NCI-H1694 (cell line): ENCODE results near the gene CBFB.
"Not testable (repeated sequence)": the region's sequence is repeated elsewhere in the genome, so short reads cannot be mapped to it uniquely, and the experiment has no call there.

Source experiments
- DNase-seq: peaks from one replicate; lab custom pipeline; 2025; lab: John Stamatoyannopoulos, UW

The CBFB gene

DNA sequence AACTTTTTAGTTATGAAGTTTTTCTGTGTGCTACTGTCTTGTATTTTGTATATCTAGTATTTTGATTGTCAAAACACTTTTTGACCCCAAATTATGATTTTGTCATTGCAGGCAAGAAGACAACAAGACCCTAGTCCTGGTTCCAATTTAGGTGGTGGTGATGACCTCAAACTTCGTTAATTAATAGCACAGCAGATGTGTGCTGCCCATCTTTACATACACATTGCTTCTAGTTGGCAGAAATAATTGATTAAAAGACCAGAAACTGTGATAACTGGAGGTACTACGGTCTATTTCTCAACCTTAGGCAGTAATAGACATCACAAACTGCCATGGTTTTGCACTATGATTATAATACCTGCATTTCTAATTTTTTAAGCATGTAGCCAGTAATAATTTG, 69.7 kb downstream of the CBFB start:
- no peak for DNase-seq

DNA sequence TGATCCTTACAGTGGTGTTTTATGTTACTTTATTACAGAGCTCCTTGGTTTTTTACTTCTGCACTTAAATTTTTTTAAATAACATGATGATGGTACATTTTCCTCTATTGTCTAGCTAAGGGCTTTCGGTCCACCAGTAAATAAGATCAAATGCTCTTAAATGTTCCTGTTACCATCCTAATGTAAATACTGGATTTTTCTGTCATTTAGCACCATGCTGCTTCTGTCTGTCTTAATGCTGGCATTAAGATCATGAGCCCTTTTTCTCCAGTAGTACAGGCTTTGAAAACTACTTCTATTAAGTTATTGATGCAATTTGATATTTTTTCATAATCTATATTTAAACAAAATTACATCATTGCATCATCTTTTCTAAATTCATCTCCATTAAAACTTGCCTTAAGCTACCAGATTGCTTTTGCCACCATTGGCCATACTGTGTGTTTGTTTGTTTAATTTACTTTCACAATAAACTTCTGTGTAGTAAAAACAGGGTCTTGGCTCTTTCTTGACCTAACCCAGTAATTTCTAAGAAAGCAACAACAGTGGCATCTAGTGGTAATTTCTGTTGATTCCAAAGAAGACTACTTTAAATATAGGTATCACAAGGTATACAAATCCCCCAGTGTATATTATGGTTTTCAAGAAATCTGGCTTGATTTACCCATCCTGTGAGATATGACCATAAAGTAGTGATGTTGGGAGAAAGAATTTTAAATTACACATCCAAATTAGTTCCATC, 71.8 kb downstream of the CBFB start:
- DNase-seq = no peak

DNA sequence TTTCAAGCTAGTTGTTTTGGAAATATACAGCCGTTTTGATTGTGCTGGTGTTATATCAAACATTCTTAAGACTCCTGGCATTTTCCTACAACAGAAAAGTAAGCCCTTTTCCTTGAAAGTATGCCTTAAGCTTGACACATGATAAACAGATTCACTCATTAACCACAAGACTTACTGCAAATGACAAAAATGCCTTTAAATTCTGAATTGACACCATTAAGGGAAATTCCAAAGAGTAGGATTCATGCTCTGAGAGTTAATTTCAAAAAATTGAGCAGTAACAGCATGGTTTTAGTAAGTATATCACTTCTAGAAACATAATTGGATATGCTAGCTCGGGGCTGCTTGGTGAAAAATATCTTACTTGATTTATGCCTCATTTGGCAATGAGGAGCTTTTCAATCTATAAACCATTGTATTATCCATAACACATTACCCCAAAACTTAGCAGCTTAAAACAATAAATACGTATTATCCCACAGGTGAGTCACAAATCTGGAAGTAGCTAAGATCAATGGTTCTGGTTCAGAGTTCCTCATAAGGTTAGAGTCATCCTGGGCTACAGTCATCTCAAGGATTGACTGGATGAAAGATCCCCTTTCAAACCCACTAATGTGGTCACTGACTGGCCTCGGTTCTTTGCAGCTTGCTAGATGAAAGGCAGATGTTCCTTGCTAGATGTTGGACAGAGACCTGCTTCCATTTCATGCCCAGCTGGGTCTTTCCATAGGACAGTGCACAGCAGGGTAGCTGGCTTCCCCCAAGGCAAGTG, 72.5 kb downstream of the CBFB start:
- no peak for DNase-seq

DNA sequence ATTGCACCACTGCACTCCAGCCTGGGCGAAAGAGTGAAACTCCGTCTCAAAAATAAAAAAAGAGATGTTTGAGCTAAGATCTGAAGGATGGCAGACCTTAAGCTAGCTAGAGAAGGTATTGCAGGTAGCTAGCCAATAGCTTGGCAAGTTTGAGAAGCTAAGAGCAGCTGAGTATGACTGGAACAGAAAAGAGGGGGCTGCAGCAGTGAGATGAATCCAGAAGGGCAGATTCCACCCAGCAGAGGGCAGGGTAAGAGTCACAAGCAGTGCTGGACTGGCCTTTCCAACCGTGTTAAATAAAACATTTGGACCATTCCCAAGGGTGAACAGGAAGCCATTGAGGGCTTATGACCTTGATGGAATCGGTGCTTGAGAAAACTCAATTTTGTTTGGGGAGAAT, 75.1 kb downstream of the CBFB start:
- no peak for DNase-seq

DNA sequence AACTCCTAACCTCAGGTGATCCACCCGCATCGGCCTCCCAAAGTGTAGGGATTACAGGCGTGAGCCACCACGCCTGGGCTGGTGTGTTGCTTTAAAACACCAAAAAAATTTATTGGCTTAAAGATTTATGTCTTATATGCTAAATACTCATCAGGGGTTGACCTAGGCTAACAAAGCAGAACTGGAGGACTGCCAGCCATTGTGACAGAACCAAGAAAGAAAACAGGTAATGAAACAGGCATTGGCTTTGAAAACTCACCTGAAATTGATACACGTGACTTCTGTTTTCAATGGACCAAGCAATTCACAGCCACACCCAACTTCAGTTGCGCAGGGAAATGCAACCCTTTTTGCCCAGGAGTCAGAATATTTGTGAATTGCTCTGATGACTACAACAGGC, 75.9 kb downstream of the CBFB start:
- DNase-seq = no peak

DNA sequence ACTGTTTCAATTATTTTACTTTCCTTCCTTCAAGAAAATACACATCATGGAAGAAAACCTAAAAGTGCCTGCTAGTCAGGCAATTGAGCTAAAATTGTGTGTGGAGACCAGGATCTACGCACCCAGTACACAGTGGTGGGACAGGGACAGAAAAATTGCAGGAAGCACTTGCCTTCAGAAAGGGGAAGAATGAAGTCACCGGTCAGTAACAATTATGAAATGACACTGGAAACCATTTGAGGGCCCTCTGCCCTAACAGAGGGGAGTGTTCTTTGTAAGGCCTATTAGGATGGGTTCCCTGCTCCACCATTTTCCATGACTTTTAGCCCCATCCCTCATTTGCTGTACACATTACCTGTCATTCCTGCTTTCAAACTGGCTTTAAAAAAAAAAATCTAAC, 76.3 kb downstream of the CBFB start:
- DNase-seq = no peak

DNA sequence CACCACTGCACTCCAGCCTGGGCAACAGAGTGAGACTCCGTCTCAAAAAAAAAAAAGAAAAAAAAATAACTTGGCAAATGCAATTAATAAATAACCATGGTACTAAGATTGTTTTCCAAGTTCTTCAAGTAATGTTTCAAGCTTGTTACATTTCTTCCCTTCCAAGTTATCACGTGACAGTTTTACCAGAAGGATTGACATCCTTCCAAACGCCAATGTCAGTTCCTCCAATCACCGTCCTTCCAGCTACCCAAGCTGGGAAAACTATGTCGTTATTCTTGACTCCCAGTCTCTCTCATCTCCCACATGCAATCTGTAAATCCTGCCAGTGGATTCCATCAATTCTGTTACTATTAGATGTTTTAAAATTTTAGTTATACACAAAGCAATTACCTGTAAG, 76.9 kb downstream of the CBFB start:
- DNase-seq = no peak

DNA sequence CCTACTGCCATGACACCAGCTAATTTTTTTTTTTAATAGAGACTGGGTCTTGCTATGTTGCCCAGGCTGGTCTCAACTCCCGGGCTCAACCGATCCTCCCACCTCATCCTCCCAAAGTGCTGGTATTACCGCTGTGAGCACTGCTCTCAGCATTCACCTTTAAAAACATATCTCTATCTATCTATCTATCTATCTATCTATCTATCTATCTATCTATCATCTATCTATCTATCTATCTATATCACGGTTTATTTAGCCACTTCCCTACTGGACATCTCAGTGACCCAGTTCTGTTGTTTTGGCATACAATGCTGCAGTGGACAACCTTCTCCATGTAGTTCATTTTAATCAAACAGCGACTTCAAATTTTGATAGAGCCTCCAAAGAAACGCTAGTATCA, 79.5 kb downstream of the CBFB start:
- no peak for DNase-seq

DNA sequence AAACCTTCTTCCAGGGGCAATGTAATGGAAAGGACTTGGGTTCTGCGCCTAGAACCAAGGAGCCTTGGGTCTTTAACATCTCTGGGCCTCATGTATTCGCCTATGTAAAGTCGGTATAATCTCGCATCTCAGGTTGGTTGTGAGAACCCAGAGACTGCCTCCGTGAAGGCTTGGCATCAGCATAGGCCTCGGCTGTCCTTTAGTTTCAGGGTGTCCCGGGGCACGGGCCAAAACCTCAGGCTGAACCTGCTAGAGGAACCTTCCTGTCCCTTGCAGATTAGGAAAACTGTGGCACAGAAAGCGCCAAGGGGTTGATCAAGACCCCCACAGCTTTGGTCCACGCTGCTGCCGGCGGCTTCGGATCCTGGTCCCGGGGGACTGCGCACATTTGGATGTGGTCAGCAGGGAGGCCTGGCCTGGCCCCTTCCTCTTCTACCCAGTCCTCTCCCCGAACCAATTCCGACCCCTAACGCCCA, 80.0 kb downstream of the CBFB start:
- DNase-seq = no peak

DNA sequence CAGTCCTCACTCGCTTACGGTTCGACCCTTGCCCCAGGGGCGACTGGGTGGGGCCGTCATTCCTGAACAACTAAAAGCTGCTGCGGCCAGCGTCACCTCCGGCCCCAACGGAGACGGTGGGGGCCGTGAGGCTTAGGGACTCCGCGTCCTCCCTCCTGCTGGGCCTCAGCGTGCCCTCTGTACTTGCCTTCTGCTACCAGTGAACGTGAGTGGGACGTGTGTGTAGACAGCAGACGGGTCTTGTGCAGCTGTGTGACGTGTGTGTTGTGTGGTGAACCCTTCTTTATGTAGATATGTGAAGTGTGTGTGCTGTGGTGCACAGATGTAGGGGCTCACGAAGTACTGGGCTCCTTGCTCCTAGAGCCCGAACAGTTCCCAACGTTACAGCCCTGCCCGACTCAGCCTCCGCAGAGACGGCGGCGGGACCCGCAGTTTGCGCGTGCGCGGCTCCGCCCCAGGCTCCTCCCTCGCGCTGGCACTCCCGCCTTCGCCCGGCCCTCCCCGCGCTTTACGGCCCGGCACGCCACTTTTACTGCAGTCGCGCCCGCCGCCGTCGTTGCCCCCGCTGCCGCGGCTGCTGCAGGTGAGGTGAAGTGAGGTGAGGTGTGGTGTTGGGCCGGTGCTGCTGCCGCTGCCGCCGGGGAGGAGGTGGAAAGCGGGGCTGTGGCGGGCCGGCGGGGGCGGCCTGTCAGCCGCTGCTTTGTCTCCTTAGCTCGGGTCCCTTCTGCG, 80.6 kb downstream of the CBFB start, which contains the start of gene PHAF1:
Gene PHAF1 (plus strand): TSS at position 535 of the 729 bp plus-strand sequence. CDS start 235 bp downstream, outside the sequence.
- DNase-seq = peak; percentile 48

DNA sequence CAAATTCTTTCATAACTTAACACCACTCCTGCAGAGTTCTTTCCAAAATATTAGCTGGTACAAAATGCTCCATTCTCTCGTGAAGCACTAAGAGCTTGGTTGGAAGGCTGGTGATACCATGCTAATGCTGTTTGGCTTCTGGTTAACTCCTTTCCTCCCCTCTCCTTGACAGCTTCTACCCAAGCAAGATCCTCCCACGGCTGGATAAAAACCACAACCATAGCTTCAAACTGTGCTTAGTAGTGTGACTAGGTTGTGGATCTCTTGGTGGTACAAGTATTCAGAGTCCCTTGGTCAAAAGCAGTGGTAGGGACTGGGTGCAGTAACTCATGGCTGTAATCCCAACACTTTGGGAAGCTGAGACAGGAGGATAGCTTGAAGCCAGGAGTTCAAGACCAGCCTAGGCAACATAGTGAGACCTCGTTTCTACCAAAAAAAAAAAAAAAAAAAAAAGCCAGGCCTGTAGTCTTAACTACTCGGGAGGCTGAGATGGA, 83.0 kb downstream of the CBFB start:
- no peak for DNase-seq

DNA sequence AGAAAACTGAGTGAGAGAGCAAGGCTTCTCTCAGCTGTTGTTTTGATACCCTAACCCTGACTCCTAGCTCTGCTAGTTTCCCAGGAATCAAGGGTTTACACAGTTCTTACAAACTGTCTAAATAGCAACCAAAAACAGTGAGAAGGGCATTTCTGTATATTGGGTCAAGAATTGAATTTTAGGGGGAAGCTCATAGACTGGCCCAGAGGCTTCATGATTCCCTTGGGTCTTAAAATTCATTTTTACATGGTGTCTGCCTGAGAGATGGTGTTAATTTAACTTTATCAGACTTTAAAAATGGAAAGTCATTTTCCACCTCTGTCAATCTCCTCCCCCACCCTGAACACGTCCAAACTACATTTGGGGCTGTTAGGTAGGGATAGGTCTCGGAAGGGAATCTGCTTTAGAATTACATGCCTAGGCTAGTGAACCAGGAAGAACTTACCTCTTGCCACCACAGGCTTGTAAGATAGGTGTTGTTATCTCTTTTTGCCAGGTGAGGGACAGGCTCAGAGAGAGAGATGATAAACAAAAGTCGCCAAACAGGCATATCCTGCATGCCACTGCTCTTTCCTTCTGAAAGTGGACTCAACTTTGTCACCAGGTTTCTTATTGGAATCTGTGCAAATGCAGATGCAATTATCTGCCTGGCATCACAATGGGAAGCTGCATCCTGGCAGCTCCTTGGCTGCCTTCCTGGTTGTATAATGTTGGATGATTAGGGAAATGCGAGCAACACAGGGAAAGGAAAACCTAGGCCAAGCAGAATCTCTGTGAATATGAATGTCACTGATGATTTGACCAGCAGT, 83.8 kb downstream of the CBFB start:
- no peak for DNase-seq

DNA sequence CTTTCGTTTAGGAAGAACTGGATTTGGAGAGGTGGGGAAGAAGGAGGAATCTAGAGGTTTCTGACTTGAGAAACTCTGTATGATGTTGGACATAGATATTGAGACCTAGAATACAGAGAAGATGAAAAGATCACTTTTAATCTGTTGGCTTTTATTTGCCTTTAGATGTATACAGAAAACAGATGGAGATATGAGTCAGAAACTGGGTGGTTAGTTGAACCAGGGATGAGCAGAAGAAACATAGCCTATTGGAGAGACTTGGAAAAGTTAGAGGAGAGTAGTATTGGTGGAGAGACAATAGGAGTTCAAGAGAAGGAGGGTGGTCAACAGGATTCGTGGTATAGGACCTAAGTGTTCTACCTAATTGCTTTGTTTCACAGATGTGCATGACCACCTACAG, 85.8 kb downstream of the CBFB start:
- DNase-seq = no peak

DNA sequence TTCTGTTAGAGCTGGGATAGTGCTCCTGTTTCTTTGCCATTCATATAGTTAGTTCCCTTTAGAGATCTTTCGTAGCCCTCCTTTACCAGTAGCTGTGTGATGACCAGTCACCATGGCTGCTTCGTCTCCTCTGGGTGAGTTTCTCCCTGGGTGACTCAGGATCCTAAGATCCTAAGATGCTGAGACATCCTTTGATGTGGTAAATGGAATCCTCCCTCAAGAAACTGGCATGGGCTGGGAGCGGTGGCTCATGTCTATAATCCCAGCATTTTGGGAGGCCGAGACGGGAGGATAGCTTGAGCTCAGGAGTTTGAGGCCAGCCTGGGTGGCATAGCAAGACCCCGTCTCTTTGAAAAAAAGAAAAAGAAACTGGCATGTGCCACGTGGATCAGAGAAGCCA, 86.7 kb downstream of the CBFB start:
- no peak for DNase-seq

DNA sequence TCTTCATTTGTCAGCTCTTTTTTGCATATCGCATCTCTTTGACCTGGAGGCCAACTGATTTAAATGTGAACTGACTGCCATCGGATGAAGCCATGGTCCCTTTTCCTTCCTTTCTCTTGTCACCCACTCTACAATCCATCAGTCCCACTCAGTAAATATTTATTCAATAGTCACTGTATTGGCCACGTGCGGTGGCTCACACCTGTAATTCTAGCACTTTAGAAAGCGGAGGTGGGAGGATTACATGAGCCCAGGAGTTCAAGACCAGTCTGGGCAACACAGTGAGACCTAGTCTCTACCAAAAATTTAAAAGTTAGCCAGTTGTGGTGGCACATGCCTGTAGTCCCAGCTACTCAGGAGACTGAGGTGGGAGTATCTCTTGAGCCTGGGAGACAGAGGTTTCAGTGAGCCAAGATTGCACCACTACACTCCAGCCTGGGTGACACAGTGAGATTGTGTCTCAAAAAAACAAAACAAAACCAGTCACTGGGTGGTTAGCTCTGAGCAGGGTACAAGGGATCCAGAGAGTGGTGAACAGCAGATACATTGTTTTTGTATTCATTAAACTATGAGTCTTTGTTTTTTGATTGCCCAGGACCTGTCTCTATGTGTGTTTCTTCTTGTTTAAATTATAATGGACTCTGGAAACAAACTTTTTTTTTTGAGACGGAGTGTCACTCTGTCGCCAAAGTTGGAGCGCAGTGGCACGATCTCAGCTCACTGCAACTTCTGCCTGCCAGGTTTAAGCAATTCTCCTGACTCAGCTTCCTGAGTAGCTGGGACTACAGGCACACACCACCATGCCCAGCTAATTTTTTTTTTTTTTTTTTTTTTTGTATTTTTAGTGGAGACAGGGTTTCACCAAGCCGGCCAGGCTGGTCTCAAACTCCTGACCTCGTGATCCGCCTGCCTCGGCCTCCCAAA, 87.7 kb downstream of the CBFB start:
- no peak for DNase-seq

DNA sequence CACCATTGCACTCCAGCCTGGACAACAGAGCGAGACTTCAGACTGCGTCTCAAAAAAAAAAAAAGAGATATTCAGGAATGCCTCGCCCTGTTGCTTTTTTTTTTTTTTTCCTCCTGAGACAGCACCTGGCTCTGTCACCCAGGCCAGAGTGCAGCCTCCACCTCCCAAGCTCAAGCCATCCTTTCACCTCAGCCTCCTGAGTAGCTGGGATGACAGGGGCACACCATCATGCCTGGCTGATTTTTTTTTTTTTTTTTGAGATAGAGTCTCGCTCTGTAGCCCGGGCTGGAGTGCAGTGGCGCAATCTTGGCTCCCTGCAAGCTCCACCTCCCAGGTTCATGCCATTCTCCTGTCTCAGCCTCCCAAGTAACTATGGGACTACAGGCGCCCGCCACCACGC, 88.8 kb downstream of the CBFB start:
- no peak for DNase-seq

DNA sequence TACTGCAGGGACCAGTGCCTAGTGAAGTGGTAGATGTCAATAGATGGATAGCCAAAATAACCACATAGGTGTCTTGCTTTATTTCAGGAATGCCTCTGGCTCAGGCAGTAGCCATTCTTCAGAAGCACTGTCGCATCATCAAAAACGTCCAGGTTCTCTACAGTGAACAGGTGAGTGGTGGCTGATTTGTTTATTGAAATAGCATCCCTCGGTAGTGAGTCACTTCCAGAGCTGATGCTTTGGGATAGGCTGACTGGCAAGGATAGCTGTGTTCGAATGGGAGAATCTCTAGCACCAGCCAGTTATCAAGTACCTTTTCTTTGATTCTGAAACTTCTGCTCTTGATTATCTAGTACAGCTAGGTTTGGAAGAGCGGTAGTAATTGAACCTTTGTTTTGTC, 91.1 kb downstream of the CBFB start:
- DNase-seq = no peak

DNA sequence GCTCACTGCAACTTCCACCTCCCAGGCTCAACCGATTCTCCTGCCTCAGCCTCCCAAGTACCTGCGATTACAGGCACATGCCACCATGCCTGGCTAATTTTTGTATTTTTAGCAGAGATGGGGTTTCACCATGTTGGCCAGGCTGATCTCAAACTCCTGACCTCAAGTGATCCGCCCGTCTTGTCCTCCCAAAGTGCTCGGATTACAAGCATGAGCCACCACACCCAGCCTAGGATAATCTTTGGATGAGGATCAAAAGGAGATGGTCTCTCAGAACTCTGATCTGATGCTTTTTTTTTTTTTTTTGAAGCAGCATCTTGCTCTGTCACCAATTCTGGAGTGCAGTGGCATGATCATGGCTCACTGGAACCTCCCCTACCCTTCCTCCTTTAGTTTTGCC, 93.8 kb downstream of the CBFB start:
- DNase-seq = not testable (repeated sequence)

DNA sequence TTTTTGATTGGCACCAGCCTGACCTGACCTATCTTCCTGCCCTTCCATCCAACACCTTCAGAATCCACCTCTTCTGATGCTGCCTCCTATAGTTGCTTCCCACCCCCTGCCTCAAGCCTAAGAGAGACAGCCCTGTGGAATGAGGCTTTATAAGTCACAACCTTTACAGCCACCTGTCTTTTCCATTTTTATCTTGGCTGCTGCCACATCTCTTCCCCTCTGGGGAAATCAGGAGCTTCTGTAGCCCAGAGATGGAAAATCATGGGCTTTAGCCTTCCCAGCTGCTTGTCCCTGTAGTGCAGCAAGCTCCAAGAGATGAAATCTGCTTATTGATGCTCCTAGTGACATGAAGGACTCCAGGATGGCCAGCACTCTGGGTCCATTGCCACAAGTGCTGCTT, 99.5 kb downstream of the CBFB start:
- no peak for DNase-seq

DNA sequence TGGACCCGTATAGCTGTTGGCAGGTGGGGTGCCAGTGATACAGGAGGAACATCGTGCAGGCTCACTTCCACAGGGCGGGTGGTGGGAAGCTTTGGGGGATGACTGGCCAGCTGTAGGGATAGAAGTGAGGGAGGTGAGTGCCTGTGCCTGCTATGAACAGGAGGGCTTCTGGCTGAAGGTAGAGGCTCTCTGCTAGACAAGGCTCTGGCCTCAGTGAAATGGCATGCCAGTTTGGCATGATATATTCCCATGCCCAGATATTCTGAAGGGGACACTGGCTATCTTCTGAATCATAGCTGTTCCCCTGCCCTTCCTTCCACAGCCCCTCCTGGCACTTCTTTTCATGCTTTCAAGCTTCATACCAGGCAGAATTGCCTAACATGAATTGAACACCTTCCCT, 99.9 kb downstream of the CBFB start:
- DNase-seq = no peak

DNA sequence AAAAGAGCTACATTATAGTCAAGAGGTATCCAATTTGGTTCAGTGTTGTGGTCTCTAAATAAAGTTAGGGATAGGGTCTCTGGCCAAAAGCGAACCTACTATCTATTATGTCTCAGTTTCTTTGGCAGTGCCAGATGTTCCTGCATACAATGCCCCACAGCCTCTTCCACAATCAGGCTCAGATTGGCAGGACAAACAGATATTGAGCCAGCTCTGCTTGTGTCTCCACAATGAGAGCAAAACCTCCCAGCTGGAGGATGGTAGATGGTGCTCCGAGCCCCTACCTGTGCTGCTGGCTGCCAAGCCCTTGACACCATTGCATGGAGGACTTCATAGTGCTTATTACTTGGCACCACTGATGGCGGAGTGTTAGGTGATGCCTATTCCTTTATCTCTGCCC, 100.5 kb downstream of the CBFB start:
- no peak for DNase-seq
